Stimulated activated CD8-positive, alpha-beta memory T cell treated with anti-CD3 and anti-CD28 coated beads, Interleukin-4, amount 100 ng/mL, for 1 hour (primary cell): ENCODE results near the gene CALM3.

Source experiments
- DNase-seq, 2 donors: peaks; one replicate each; pipeline ENCODE4 v3.0.0-alpha.2; 2020; ENCODE audit warnings: low read depth in 2 of 2, low spot score in 1 of 2

Gene CALM3

DNA sequence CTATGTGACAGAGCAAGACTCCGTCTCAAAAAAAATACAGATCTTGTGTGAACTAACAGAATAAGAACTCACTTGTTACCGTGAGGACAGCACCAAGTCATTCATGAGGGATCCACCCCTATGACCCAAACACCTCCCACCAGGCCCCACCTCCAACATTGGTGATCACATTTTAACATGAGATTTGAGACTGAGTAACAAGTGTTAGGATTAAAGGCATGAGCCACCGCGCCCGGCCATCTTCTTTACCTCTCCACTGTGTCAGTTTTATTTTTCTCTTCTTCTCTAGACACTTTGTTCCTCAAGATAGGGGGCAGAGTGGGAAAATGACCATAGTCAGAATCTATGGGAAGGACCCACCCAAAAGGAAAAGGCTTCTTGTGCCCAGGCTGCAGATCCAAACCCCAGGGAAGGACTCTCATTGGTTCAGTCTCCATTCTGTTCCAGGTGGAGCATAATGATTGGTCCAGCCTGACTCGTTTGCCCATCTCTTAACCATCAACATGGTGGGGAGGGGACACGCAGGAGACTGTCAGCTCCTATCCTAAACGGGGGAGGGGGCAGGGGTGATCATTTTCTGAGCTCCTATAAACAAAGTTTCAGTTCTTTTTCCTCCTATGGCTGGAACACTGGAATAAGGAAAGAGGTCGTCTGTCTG lies 1.3 kb upstream of the CALM3 start:
- DNase-seq = no peak

DNA sequence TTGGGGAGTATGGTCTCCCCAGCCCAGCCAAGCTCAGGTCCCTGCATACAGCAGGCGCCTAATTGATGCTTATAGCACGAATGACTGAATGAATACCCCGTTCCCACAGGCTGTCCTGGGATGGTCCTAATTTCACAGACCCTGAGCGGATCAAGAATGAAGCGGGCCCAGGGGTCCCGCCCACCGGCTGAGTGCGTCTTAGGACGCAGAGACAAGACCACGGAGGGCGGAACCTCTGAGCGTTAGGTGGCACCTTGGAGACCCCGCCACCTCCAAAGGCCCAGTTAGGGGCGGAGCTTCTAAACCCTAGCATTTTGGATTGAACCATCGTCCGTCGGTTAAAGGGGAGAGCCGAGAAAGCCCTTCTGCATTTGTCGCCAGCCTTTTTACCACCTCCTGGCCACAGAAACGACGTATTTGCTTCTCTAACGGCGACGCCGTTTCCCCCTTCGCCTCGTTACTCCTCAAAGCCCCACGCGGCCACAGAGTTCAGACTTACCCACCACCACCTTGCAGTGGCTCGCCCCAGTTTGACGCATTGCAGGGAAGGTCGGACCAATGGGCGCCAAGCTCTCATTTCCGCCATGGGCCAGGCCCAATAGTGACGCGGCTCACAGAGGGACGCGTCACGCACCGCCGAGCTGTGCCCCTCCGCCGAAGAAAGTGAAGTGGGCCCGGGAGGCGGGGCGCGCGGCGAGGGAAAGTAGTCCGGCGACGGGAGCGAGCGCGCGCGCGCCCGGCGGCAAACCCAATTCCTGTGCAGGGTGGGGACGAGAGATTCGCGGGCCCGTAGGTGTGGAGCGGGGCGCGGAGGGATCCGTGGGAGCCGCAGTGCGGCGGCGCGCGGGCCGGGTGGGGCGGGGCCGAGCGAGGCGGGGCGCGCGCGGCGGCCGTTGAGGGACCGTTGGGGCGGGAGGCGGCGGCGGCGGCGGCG lies 479 bp upstream of the CALM3 start:
- DNase-seq = peak; percentile 93 to 96

- no peak for DNase-seq
These were observed 1.5 kb downstream of the CALM3 start for GRCh38 chr19:46602392-46603194.

DNA sequence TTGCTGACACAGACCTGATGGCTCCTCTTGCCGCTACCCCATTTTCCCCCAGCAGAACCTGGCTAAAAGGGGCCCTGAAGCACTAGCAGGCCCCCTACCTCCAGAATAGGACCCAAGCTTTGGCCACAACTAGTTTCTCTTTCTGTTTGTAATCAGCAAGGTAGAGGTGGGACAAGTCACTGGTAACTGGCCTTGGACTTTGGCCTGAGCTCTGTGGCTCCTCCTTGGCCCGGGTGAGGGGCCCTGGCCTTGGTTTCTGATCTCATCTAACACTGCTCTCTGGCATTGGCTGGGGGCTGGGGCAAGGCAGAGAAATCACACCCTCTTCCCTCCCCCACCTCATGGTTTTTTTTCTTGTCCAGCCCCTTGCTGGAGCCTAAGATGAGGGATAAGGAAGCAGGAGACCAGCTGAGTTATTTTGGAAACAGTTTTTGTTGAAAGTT lies 2.1 kb downstream of the CALM3 start:
- DNase-seq = no peak

GRCh38 chr19:46603752-46604231 lies 2.7 kb downstream of the CALM3 start:
- no peak for DNase-seq

GRCh38 chr19:46604781-46605355 lies 3.7 kb downstream of the CALM3 start:
- DNase-seq = no peak

GRCh38 chr19:46605356-46605821 lies 4.3 kb downstream of the CALM3 start:
- DNase-seq = no peak

- DNase-seq = no peak
These were observed 4.9 kb downstream of the CALM3 start for GRCh38 chr19:46606019-46606418.

DNA sequence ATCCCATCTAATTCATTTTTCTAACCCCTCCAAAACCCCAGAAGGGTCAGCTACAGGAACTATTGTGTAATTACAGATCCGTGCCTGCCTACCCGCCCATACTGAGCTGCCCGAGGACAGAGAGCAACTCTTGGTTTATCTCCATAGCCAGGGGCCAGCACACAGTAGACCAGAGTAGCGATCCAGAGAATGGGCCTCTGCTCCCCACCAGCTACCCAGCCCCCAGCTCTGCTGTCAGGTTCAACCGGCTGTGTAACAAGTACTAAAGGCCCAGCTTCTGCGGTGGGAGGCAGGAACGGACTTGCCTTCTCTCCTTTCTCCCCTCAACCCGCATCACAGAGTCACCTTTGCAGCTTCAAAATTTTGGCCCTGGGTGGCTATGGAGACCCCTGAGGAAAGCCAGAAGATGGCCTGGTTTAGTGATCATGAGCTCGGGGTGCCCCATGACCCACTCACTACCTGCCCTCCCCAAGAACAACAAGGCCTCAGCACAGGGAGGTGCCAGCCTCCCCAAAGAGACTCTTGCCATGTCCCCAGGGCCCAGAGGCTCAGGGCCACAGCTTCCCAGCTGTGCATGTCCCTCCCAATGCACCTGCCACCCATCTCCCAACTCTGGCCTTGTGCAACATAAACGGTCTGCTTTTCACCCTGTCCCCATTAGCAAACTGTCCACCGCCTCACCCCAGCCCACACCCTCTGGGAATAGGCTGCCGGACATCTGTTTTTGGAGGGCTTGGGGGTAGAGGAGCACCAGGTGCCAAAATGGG lies 5.7 kb downstream of the CALM3 start:
- DNase-seq = no peak

GRCh38 chr19:46607448-46607841 lies 6.3 kb downstream of the CALM3 start:
- DNase-seq = no peak

GRCh38 chr19:46608178-46608577 lies 7.0 kb downstream of the CALM3 start:
- no peak for DNase-seq

- no peak for DNase-seq
These were observed 7.6 kb downstream of the CALM3 start for GRCh38 chr19:46608581-46609345.

DNA sequence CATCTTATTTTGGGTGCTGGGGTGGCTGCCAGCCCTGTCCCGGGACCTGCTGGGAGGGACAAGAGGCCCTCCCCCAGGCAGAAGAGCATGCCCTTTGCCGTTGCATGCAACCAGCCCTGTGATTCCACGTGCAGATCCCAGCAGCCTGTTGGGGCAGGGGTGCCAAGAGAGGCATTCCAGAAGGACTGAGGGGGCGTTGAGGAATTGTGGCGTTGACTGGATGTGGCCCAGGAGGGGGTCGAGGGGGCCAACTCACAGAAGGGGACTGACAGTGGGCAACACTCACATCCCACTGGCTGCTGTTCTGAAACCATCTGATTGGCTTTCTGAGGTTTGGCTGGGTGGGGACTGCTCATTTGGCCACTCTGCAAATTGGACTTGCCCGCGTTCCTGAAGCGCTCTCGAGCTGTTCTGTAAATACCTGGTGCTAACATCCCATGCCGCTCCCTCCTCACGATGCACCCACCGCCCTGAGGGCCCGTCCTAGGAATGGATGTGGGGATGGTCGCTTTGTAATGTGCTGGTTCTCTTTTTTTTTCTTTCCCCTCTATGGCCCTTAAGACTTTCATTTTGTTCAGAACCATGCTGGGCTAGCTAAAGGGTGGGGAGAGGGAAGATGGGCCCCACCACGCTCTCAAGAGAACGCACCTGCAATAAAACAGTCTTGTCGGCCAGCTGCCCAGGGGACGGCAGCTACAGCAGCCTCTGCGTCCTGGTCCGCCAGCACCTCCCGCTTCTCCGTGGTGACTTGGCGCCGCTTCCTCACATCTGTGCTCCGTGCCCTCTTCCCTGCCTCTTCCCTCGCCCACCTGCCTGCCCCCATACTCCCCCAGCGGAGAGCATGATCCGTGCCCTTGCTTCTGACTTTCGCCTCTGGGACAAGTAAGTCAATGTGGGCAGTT lies 8.6 kb downstream of the CALM3 start:
- no peak for DNase-seq

GRCh38 chr19:46610413-46610775 lies 9.3 kb downstream of the CALM3 start:
- DNase-seq = no peak

DNA sequence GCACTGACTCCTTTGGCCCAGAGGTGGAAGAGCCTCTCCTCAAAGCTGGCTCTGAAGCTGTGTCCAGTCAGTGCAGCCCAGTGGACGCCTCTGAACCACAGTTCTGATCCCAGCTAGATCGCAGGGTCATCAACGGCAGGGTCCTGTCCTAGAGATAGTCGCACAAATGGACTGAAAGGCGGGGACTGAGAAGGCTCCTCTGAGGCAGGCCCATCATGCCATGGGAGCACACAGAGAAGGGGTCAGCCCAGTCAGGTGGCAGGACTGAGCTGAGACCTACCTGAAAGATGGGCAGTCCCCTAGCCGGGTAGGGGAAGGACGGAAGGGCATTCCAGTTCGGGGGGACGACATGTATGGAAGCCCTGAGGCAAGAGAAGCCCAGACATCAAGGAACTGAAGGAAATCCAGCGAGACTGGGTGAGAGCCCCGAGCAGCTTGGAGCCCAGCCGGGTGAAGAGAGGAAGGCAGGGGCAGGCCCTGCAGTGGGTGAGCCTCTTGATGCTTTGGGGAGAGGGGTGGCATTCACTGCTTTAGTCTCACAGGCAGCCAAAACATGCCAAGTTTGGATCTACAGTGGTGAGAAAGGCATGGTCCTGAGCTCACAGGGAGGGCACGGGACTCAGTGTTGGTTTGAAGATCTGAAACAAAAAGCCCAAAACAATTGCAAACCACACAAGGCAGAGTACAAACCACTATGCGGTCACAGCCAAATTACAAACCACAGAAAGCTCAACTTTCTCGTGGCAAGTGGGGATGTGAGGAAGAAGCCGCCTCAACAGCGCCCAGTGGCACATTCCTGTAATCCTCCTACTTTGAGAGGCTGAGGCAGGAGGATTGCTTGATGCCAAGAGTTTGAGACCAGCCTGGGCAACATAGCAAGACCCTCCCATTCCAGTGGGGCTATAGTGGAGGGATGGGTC lies 10.0 kb downstream of the CALM3 start:
- no peak for DNase-seq

DNA sequence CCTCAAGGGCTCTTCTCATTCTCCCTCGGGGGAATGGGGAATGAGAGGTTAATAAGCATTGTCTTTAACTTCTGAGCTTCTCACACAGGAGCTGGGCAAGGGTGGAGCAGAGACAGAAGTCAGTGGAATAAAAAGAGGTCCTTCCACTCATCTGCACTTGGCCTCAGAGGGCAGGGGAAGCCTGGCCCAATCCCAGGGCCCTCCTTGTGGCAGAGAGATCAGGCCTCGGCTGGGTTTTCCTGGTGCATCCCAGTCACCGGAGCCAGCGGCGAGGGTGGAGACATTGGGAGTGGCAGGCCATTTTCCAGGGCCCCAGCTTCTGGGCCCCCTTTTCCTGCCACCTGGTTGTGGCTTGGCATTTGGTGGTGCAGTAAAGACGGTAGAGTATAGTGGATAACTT lies 10.6 kb downstream of the CALM3 start:
- DNase-seq = no peak

GRCh38 chr19:46613525-46613924 lies 12.4 kb downstream of the CALM3 start:
- no peak for DNase-seq
